Duodenal mucosa (tissue), 2 donors: ENCODE data around the gene CPN1.
"Not testable (repeated sequence)": the region's sequence is repeated elsewhere in the genome, so short reads cannot be mapped to it uniquely, and the experiment has no call there.

Experiments
- H3K27ac ChIP-seq: one replicate; pipeline ENCODE4 v1.7.0; 2013; ENCODE audit warnings: low read depth, low read length
- H3K27me3 ChIP-seq, 2 donors: one replicate each; pipeline ENCODE4 v1.7.0; 2013; ENCODE audit warnings: low read length in 2 of 2, control low read depth in 1 of 2; ENCODE audit not compliant: insufficient read depth in 2 of 2, control insufficient read depth in 1 of 2
- H3K36me3 ChIP-seq, 2 donors: one replicate each; pipeline ENCODE4 v1.7.0; 2013; ENCODE audit warnings: low read length in 2 of 2, control low read depth in 1 of 2; ENCODE audit not compliant: insufficient read depth in 2 of 2, control insufficient read depth in 1 of 2
- H3K4me1 ChIP-seq, 2 donors: one replicate each; pipeline ENCODE4 v1.7.0; 2013; ENCODE audit warnings: low read length in 2 of 2, control low read depth in 1 of 2; ENCODE audit not compliant: insufficient read depth in 2 of 2, control insufficient read depth in 1 of 2
- H3K4me3 ChIP-seq, 2 donors: one replicate each; pipeline ENCODE4 v1.7.0; 2013; ENCODE audit warnings: low read length in 2 of 2, low read depth in 1 of 2
- H3K9ac ChIP-seq, 2 donors: one replicate each; pipeline ENCODE4 v1.7.0; 2013; ENCODE audit warnings: low read length in 2 of 2, low read depth in 1 of 2
- H3K9me3 ChIP-seq, 2 donors: one replicate each; pipeline ENCODE4 v1.7.0; 2013; ENCODE audit warnings: low read length in 2 of 2, control low read depth in 1 of 2; ENCODE audit not compliant: control insufficient read depth in 1 of 2

CPN1 gene

GRCh38 chr10:100114460-100114859 is 32.8 kb upstream of the CPN1 start:
- no peak overlapping the region for H3K27ac ChIP-seq
- H3K27me3 ChIP-seq: no peaks in the 10 kb centered on the region
- H3K36me3 ChIP-seq: no peaks in the 10 kb centered on the region
- no peaks in the 10 kb centered on the region for H3K4me1 ChIP-seq
- no peak overlapping the region for H3K4me3 ChIP-seq
- H3K9ac ChIP-seq: no peak overlapping the region
- H3K9me3 ChIP-seq: no peaks in the 10 kb centered on the region

DNA sequence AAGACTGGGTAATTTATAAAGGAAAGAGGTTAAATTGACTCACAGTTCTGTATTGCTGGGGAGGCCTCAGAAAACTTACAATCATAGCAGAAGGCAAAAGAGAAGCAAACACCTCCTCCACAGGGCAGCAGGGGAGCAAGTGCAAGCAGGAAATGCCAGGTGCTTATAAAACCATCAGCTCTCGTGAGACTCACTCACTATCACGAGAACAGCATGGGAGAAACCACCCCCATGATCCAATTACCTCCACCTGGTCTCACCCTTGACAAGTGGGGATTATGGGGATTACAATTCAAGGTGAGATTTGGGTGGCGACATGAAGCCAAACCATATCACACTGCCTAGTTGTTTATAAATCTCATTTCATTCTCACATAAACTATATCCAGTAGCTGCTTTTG is 28.0 kb upstream of the CPN1 start:
- no peaks in the 10 kb centered on the region for H3K36me3 ChIP-seq
- H3K4me1 ChIP-seq: no peaks in the 10 kb centered on the region
- H3K4me3 ChIP-seq: no peak overlapping the region
- H3K27ac ChIP-seq: no peak overlapping the region
- H3K9me3 ChIP-seq: no peaks in the 10 kb centered on the region
- H3K27me3 ChIP-seq: no peaks in the 10 kb centered on the region
- H3K9ac ChIP-seq: no peak overlapping the region

DNA sequence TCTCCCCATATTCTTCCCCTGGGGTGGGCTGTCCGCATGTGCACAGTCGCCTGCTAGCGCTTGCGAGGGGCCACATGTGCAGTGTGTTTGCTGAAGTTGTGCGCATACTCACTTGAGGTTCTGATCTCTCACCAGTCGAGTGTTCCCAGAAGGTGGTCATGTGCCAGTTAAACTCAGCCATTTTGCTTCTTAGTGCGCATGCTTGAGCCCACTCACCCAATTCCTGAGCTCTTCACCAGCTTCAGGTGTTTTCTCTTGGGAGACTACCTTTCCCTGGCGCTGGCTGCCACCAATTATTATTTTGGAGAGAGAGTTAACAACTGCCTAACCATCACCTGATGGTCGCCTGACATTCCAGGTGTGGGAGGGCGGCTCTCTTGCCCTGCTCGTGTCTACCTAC is 25.2 kb upstream of the CPN1 start:
- Histone ChIP-seq H3K36me3 (no peaks in the 10 kb centered on the region), H3K27me3 (no peaks in the 10 kb centered on the region), H3K4me3 (no peak overlapping the region), H3K9ac (no peak overlapping the region), H3K27ac (no peak overlapping the region), H3K4me1 (no peaks in the 10 kb centered on the region), H3K9me3 (no peaks in the 10 kb centered on the region)

GRCh38 chr10:100104300-100104699 is 22.6 kb upstream of the CPN1 start:
- Histone ChIP-seq H3K36me3 (no peaks in the 10 kb centered on the region), H3K27me3 (no peaks in the 10 kb centered on the region)

GRCh38 chr10:100103581-100103980 is 21.9 kb upstream of the CPN1 start:
- H3K36me3 ChIP-seq: no peaks in the 10 kb centered on the region
- H3K4me1 ChIP-seq: no peaks in the 10 kb centered on the region
- H3K9ac ChIP-seq: no peak overlapping the region
- no peaks in the 10 kb centered on the region for H3K27me3 ChIP-seq
- no peaks in the 10 kb centered on the region for H3K9me3 ChIP-seq
- H3K4me3 ChIP-seq: no peak overlapping the region
- H3K27ac ChIP-seq: no peak overlapping the region

More at GRCh38 chr10:100104300-100104699, 22.6 kb upstream of the CPN1 start:
- Histone ChIP-seq H3K9me3 (no peaks in the 10 kb centered on the region), H3K4me3 (no peak overlapping the region), H3K27ac (no peak overlapping the region), H3K9ac (no peak overlapping the region), H3K4me1 (no peaks in the 10 kb centered on the region)

DNA sequence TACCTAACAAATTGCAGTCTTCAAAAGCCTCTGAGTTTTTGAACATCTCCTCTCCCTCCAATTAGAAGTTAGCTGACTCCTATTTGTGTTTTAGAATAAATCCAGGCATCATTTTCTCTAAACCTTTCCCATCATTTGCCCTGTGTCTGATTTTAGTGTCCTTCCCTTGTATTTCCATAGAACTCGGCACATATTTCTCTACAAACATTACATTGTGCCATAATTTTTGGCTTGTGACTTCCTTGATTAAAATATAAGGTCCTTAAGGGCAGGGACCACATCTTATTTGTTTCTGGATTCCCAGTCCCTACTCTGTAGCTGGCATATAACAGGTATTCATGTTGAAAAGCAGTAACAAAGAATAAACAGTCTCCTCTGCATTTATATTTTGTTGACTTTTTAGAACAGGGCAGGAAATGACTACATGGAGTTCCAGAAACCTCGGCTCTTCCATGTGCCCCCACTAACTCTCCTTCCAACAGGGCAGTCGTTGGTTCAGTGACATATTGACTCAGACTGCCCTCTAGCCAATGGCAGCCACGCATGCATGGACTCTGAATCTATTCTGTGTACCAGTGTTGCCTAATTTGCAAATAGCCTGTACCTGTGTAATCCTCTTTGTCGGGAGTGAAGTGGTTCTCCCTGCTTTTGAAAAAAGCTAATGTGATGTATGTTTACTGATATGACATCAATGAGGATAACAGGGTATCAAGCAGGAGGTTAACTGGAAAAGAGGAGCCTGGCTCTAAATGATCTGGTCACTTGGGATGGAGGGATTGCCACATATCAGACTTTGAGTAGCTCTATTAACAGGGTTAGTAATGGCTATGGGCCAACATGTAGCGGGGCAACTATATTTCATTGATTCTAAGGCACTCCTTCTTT is 19.8 kb upstream of the CPN1 start:
- no peak overlapping the region for H3K27ac ChIP-seq
- no peak overlapping the region for H3K4me3 ChIP-seq
- H3K27me3 ChIP-seq: no peaks in the 10 kb centered on the region
- no peaks in the 10 kb centered on the region for H3K9me3 ChIP-seq
- H3K36me3 ChIP-seq: no peaks in the 10 kb centered on the region
- H3K9ac ChIP-seq: no peak overlapping the region
- no peaks in the 10 kb centered on the region for H3K4me1 ChIP-seq

GRCh38 chr10:100100651-100101184 is 19.0 kb upstream of the CPN1 start:
- Histone ChIP-seq H3K4me3 (no peak overlapping the region), H3K27me3 (no peaks in the 10 kb centered on the region), H3K9ac (no peak overlapping the region), H3K27ac (no peak overlapping the region), H3K36me3 (no peaks in the 10 kb centered on the region), H3K4me1 (no peaks in the 10 kb centered on the region), H3K9me3 (no peaks in the 10 kb centered on the region)

- Histone ChIP-seq H3K4me1 (no peaks in the 10 kb centered on the region), H3K27ac (no peak overlapping the region), H3K9ac (no peak overlapping the region), H3K36me3 (no peaks in the 10 kb centered on the region), H3K27me3 (no peaks in the 10 kb centered on the region), H3K9me3 (no peaks in the 10 kb centered on the region), H3K4me3 (no peak overlapping the region)
Measured at GRCh38 chr10:100089241-100089640, 7.6 kb upstream of the CPN1 start.

DNA sequence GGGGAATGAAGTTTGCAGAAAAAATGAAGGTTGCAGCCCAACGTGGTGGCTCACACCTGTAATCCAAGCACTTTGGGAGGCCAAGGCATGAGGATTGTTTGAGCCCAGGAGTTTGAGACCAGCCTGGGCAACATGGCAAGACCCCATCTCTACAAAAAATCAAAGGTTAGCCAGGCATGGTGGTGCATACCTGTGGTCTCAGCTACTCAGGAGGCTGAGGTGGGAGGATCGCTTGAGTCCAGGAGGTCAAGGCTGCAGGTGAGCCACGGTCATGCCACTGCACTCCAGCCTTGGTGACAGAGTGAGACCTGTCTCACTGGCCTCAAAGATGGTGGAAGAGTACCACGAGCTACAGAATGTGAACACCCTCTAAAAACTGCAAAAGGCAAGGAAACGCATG is 5.0 kb upstream of the CPN1 start:
- not testable (repeated sequence) for H3K36me3 ChIP-seq, H3K27me3 ChIP-seq, H3K9me3 ChIP-seq, H3K4me1 ChIP-seq, H3K27ac ChIP-seq, H3K9ac ChIP-seq, H3K4me3 ChIP-seq

DNA sequence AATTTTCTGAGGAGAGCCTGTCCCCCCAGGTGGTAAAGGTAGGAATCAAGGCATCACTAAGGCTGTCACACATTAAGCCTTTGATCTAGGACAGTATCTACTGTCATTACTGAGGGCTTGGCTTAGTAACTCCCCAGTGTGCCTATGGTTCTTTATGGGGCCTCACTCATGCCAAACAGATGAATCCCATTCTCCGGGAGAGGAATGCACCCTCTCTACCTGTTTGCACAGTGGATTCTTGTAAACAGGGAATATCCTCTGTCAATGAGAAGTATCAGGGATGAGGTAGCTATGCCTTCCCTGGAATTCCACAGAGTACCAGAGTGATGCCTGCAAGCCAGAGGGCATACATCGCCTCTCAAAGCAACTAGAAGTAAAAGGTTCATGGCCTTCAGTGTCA is 3.9 kb upstream of the CPN1 start:
- Histone ChIP-seq H3K9ac (no peak overlapping the region), H3K27ac (no peak overlapping the region), H3K36me3 (no peaks in the 10 kb centered on the region), H3K4me1 (peaks cover 0 to 6% of the 10 kb centered on the region in 2 donors), H3K9me3 (no peaks in the 10 kb centered on the region), H3K4me3 (no peak overlapping the region), H3K27me3 (peaks cover 0 to 4% of the 10 kb centered on the region in 2 donors)
